A549 (cell line): ENCODE measurements around the gene ARL15. TPM values are rescaled to one million over a fixed set of nuclear protein-coding genes. Genes with fewer than 3 reads are reported as not detected.

Experiments used
- ATAC-seq, 2 experiments: fragments of 200-7000 bp in 1 of 2; fragments of >200 bp in 1 of 2; cut with Nextera tagmentation in 1 of 2; cut with Tn5 transposase in 1 of 2; 3 replicates each; pipeline versions ENCODE4 v1.8.0 to v1.9.1; 2018 to 2020; ENCODE audit warnings: mild to moderate bottlenecking in 1 of 2, moderate library complexity in 1 of 2
- CTCF ChIA-PET: fragments of 300-600 bp; sonication (Branson Sonifier 250); formaldehyde crosslinking; extraction: SDS; loops from one replicate; lab custom pipeline; 2021; ENCODE audit warnings: antibody characterized with exemption, inconsistent platforms; lab: Yijun Ruan, JAX
- POLR2A ChIA-PET: fragments of 350-600 bp; formaldehyde crosslinking; extraction: SDS; loops from one replicate; lab custom pipeline; 2021; ENCODE audit warnings: antibody characterized with exemption, inconsistent platforms; lab: Yijun Ruan, JAX
- DNase-seq, 2 experiments: peaks; one replicate each; pipeline versions ENCODE4 v3.0.0 to v3.0.0-alpha.2; 2011 to 2016; ENCODE audit warnings: low read depth in 1 of 2, low spot score in 1 of 2
- FAIRE-seq: peaks from 2 replicates; lab custom pipeline; 2011; peaks lifted over from hg19 to GRCh38; lab: Jason Lieb, UNC
- H3K27ac ChIP-seq, 2 experiments: fragments of >200 bp; sonication (Bioruptor Twin); formaldehyde crosslinking; 3 replicates each; pipeline ENCODE4 v1.5.1; 2016 to 2017
- H3K4me1 ChIP-seq: fragments of >200 bp; sonication (Bioruptor Twin); formaldehyde crosslinking; 3 replicates; pipeline ENCODE4 v1.6.1; 2016
- H3K4me2 ChIP-seq: fragments of >200 bp; sonication (Bioruptor Twin); formaldehyde crosslinking; 3 replicates; pipeline ENCODE4 v1.6.1; 2016
- H3K4me3 ChIP-seq: fragments of >200 bp; sonication (Bioruptor Twin); formaldehyde crosslinking; 3 replicates; pipeline ENCODE4 v1.5.1; 2016
- H3K9me3 ChIP-seq: fragments of >200 bp; sonication (Bioruptor Twin); formaldehyde crosslinking; 3 replicates; pipeline ENCODE4 v1.6.1; 2016
- ATOH8 ChIP-seq: fragments of 250-450 bp; sonication (Bioruptor Pico); IDR thresholded peaks from 2 replicates; pipeline ENCODE4 v1.5.0; 2020; ENCODE audit warnings: low read depth, mild to moderate bottlenecking, moderate library complexity
- BHLHE40 ChIP-seq: IDR thresholded peaks from 2 replicates; pipeline ENCODE4 v1.6.1; 2012; ENCODE audit warnings: low read depth, low read length, inconsistent platforms
- CBX8 ChIP-seq: fragments of 200-600 bp; sonication (generic); IDR thresholded peaks from 2 replicates; pipeline ENCODE4 v1.6.1; 2016
- CEBPB ChIP-seq, 2 experiments: fragments of >200 bp in 1 of 2; sonication (Bioruptor Twin) in 1 of 2; formaldehyde crosslinking in 1 of 2; IDR thresholded peaks; 2 replicates each; pipeline ENCODE4 v1.6.1; 2012 to 2016
- EHF ChIP-seq: fragments of 250-450 bp; sonication (Bioruptor Pico); IDR thresholded peaks from 2 replicates; pipeline ENCODE4 v1.5.0; 2020; ENCODE audit warnings: mild to moderate bottlenecking
- ESRRA ChIP-seq: fragments of 150-350 bp; IDR thresholded peaks from 2 replicates; pipeline ENCODE4 v1.6.1; 2014; ENCODE audit warnings: mild to moderate bottlenecking, low read length, borderline replicate concordance
- FOXS1 ChIP-seq: fragments of 250-450 bp; sonication (Bioruptor Pico); IDR thresholded peaks from 2 replicates; pipeline ENCODE4 v1.5.0; 2020; ENCODE audit warnings: mild to moderate bottlenecking, moderate library complexity
- HDAC2 ChIP-seq: fragments of 200-600 bp; sonication (generic); IDR thresholded peaks from 2 replicates; pipeline ENCODE4 v1.6.1; 2016
- MAFK ChIP-seq: fragments of 450-650 bp; IDR thresholded peaks from 2 replicates; pipeline ENCODE4 v1.6.1; 2014; ENCODE audit not compliant: partially characterized antibody
- MAX ChIP-seq: IDR thresholded peaks from 2 replicates; pipeline ENCODE4 v1.6.1; 2012
- MAZ ChIP-seq: fragments of 150-350 bp; IDR thresholded peaks from 2 replicates; pipeline ENCODE4 v1.6.1; 2014; ENCODE audit warnings: antibody characterized with exemption, low read depth, low read length, borderline replicate concordance
- NPAS2 ChIP-seq: fragments of 250-450 bp; sonication (Bioruptor Pico); IDR thresholded peaks from 2 replicates; pipeline ENCODE4 v1.8.0; 2022; ENCODE audit warnings: mild to moderate bottlenecking, moderate library complexity, borderline replicate concordance
- PBX3 ChIP-seq: IDR thresholded peaks from 2 replicates; pipeline ENCODE4 v1.6.1; 2012
- POLR2A ChIP-seq: IDR thresholded peaks from 2 replicates; pipeline ENCODE4 v1.6.1; 2012; ENCODE audit warnings: mild to moderate bottlenecking, low read length
- RAD21 ChIP-seq, 2 experiments: fragments of >200 bp in 1 of 2; sonication (Bioruptor Twin) in 1 of 2; formaldehyde crosslinking in 1 of 2; IDR thresholded peaks in 1 of 2; conservative IDR thresholded peaks in 1 of 2; 2 replicates in 1 of 2; 3 replicates in 1 of 2; pipeline ENCODE4 v1.6.1; 2012 to 2018; ENCODE audit warnings: inconsistent platforms in 1 of 2
- RCOR1 ChIP-seq: fragments of 150-350 bp; IDR thresholded peaks from 2 replicates; pipeline ENCODE4 v1.6.1; 2014; ENCODE audit warnings: antibody characterized with exemption, low read length, low read depth
- REST ChIP-seq: fragments of 200-600 bp; sonication (generic); IDR thresholded peaks from 2 replicates; pipeline ENCODE4 v1.6.1; 2016; ENCODE audit warnings: antibody characterized with exemption, mild to moderate bottlenecking, moderate library complexity
- SREBF2 ChIP-seq: fragments of 450-650 bp; IDR thresholded peaks from 2 replicates; pipeline ENCODE4 v1.6.1; 2014; ENCODE audit warnings: mild to moderate bottlenecking, moderate library complexity
- USF2 ChIP-seq: fragments of 450-650 bp; IDR thresholded peaks from 2 replicates; pipeline ENCODE4 v1.6.1; 2014; ENCODE audit warnings: antibody characterized with exemption
- WGBS: methylation state at CpG from one replicate; pipeline ENCODE4 v1.1.6; 2017; ENCODE audit errors: missing lambda C conversion rate; 5-methylcytosine and 5-hydroxymethylcytosine counted together
- polyA plus RNA-seq, 4 experiments: library from polyadenylated mRNA; depleted of rRNA in 3 of 4; stranded (reverse); fragments of >200 nt; fragmentation: RNase III in 1 of 4; extraction: RNeasy Plus Mini Kit Qiagen cat#74134 plus additional on column Dnase treatment in 1 of 4; gene quantifications; 2 replicates in 3 of 4; 3 replicates in 1 of 4; pipeline ENCODE4 v1.2.3, GENCODE V29; 2011 to 2017

The ARL15 gene
- polyA plus RNA-seq, 2 of the 4 experiments (the other 2 are of a cell fraction): 11.8 to 12.1 TPM

GRCh38 chr5:54093861-54094260 lies 216.5 kb downstream of the ARL15 start (continued):
- TF ChIP-seq USF2: no peak
- TF ChIP-seq CEBPB (IDR thresholded peaks at IDR 0.05): no peak
- no peak for TF ChIP-seq PBX3
- TF ChIP-seq CBX8: no peak
- no peak for TF ChIP-seq MAX
- TF ChIP-seq BHLHE40: no peak

- DNase-seq (no peak), ATAC-seq (no peak)
Measured at GRCh38 chr5:54093081-54093492, 217.3 kb downstream of the ARL15 start.

More at GRCh38 chr5:54093081-54093492, 217.3 kb downstream of the ARL15 start:
- peaks cover 15% of the 10 kb centered on the region; the same call in 2 of the 3 replicates for H3K4me1 ChIP-seq
- ChIA-PET CTCF (no interaction called here), POLR2A (no interaction called here)
- H3K27ac ChIP-seq: 0 out of 6 replicates have a peak overlapping the region, but pooled peaks of 1 of the 2 experiments have one; percentile 10
- no peaks in the 10 kb centered on the region for H3K9me3 ChIP-seq
- H3K4me3 ChIP-seq: no peak overlapping the region
- no peak for FAIRE-seq
- no peak for TF ChIP-seq RCOR1
- no peak for TF ChIP-seq REST
- TF ChIP-seq EHF (CRISPR knock-in tag): no peak
- no peak for TF ChIP-seq HDAC2
- no peak for TF ChIP-seq MAFK
- no peak for TF ChIP-seq SREBF2
- TF ChIP-seq ESRRA: no peak
- TF ChIP-seq MAZ: no peak
- TF ChIP-seq USF2: no peak
- TF ChIP-seq POLR2A: no peak
- TF ChIP-seq NPAS2 (CRISPR knock-in tag): no peak
- TF ChIP-seq ATOH8 (CRISPR knock-in tag): no peak
- no peak for TF ChIP-seq FOXS1
- no peak for TF ChIP-seq RAD21 (conservative IDR thresholded peaks at IDR 0.05 in 1 of 2, IDR thresholded peaks at IDR 0.05 in 1 of 2)
- WGBS: 40% methylated on average over 1 of the region's 1 CpG
- no peak overlapping the region for H3K4me2 ChIP-seq
